Activated T-helper 1 cell treated with anti-CD3 and anti-CD28 coated beads, Interleukin-12 subunit alpha, Interleukin-12 subunit beta, Interleukin-2, Interleukin-4 antibody, amounts not matched to agents 30 ng/mL and 10 ng/mL and 1 ng/mL, durations not matched to agents 14 hours and 24 hours and 36 hours (primary cell): Measurements from ENCODE around the gene PLEKHA7. TPM values are rescaled to one million over a fixed set of nuclear protein-coding genes. Genes with fewer than 3 reads are reported as not detected.

ENCODE experiments used
- DNase-seq: peaks from one replicate; pipeline ENCODE4 v3.0.0; 2021; ENCODE audit warnings: low spot score
- H3K27ac Mint-ChIP-seq: one replicate; pipeline ENCODE4 v1.8.0; 2021; ENCODE audit warnings: mild to moderate bottlenecking, mixed read lengths
- H3K27me3 Mint-ChIP-seq: one replicate; pipeline ENCODE4 v1.8.0; 2022; ENCODE audit warnings: mild to moderate bottlenecking, moderate library complexity, mixed read lengths; ENCODE audit not compliant: insufficient read depth
- H3K36me3 Mint-ChIP-seq: one replicate; pipeline ENCODE4 v1.8.0; 2021; ENCODE audit warnings: low read depth, mixed read lengths
- H3K4me1 Mint-ChIP-seq: one replicate; pipeline ENCODE4 v1.8.0; 2021; ENCODE audit warnings: low read depth, mixed read lengths
- H3K4me3 Mint-ChIP-seq: one replicate; pipeline ENCODE4 v1.8.0; 2021; ENCODE audit warnings: mild to moderate bottlenecking, moderate library complexity, mixed read lengths
- H3K9me3 Mint-ChIP-seq: one replicate; pipeline ENCODE4 v1.8.0; 2021; ENCODE audit warnings: mixed read lengths
- intact Hi-C: fragments of 100-400 bp; cut with micrococcal nuclease; formaldehyde crosslinking; loops from one replicate; pipeline ENCODE4 v1.15.1; 2024
- total RNA-seq: library from RNA; stranded (reverse); gene quantifications from 2 replicates; pipeline ENCODE4 v1.2.3, GENCODE V29; 2022

PLEKHA7 gene
- total RNA-seq, 1 donor from 2014 or later = 10.3 TPM

GRCh38 chr11:16806791-16807190, 207.4 kb downstream of the PLEKHA7 start:
- H3K27me3 Mint-ChIP-seq = no peaks in the 10 kb centered on the region
- no peak overlapping the region for H3K27ac Mint-ChIP-seq
- intact Hi-C loops = no loop called here

DNA sequence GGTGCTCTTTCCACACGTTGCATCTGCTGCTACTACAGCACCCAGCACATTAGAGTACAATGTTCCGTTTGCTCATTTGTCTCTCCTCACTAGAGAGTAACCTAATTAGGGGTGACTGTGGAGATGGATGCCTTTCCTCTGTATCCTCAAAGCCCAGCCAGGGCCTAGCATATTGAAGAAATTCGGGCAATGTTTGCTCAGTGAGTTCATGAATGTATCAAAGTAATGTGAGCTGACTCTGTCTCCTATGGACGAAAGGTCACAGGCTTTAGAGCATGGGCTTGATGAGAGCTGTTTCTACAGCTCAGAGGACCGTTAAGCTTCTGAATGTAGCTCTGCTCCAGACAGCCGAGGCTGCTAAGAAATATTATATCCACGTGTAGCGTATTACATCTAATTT, 208.3 kb downstream of the PLEKHA7 start:
- no peaks in the 10 kb centered on the region for H3K4me1 Mint-ChIP-seq
- intact Hi-C loops = no loop called here
- H3K36me3 Mint-ChIP-seq = no peaks in the 10 kb centered on the region
- H3K9me3 Mint-ChIP-seq = no peaks in the 10 kb centered on the region
- DNase-seq = no peak
- H3K4me3 Mint-ChIP-seq = no peak overlapping the region
- no peaks in the 10 kb centered on the region for H3K27me3 Mint-ChIP-seq
- no peak overlapping the region for H3K27ac Mint-ChIP-seq

More at GRCh38 chr11:16806791-16807190, 207.4 kb downstream of the PLEKHA7 start:
- DNase-seq = no peak
- Mint-ChIP-seq H3K4me1 (no peaks in the 10 kb centered on the region), H3K9me3 (no peaks in the 10 kb centered on the region), H3K36me3 (no peaks in the 10 kb centered on the region), H3K4me3 (no peak overlapping the region)

DNA sequence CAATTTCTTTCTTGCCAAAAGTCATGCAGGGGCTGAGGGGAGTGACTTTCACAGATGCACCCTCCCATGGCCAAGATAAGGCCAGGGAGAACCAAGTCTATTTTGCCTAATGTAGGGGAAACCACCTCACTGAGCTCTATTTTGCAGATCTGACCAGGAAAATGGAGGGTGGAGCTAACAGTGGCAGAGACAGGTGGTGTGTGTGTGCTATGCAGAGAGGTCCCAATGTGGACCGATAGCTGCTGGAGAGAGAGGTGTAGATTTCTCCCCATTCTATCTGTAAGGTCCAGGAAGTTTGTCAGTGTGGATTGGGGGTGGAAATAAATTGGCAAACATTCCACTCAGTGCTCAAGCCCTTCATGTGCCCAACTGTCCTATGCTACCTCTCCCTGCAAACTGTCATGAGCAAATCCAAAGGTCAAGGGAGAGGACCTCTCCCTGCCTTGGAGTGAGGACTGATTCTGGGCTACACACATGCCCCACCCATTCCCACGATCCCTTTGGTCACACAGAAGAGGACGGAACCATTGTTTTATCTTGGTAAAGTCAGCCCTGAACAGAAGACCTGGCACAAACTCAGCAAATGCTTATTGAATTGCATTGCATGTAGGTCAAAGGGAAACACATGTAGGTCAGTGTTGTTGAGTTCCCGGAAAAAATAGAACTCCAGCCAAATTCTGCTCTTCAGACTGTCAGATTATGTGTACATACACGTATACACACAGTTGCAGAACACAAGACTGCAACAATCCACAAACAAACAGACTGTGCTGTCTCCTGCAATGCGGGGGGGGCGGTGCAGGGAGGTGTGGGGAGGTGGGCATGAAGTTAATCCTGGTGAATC, 209.9 kb downstream of the PLEKHA7 start:
- Mint-ChIP-seq H3K4me1 (peaks cover 11% of the 10 kb centered on the region), H3K9me3 (no peaks in the 10 kb centered on the region), H3K36me3 (no peaks in the 10 kb centered on the region), H3K27me3 (no peaks in the 10 kb centered on the region), H3K27ac (no peak overlapping the region), H3K4me3 (no peak overlapping the region)
- intact Hi-C loops = no loop called here
- DNase-seq = no peak

DNA sequence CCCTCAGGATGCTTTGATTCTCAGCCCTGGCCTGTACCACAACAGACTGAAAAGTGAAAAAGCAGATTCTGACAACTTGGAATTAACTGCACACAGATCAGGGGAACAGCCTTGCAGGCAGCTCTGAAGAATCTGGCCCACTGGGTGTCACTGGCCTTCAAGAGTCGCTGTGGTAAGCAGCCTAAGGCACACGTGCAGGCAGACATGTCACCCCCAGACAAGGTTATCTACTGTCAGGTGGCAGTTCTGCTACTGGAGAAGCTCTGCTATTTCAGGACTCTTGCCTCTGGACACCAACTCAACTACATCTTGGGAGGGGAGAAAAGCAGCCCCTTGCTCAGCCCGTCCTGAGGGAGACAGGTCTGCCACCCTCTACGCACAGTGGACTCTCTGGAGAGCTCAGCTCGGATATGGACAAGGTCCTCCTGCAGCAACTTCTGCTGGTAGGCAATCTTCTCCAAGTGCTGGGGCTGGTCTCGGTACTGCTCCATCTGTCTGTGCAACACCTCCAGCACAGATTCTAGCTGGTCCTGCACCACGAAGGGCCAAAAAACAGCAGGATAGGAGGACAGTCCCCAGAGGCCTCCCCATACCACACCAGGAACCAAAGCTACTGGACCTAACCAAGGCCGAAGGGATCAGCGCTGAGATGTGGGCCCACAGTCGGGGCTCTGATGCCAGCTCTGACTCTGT, 212.8 kb downstream of the PLEKHA7 start:
- Mint-ChIP-seq H3K4me3 (no peak overlapping the region), H3K36me3 (no peaks in the 10 kb centered on the region), H3K27ac (no peak overlapping the region), H3K27me3 (no peaks in the 10 kb centered on the region), H3K9me3 (no peaks in the 10 kb centered on the region), H3K4me1 (peaks cover 28% of the 10 kb centered on the region)
- DNase-seq = no peak
- intact Hi-C loops = no loop called here

DNA sequence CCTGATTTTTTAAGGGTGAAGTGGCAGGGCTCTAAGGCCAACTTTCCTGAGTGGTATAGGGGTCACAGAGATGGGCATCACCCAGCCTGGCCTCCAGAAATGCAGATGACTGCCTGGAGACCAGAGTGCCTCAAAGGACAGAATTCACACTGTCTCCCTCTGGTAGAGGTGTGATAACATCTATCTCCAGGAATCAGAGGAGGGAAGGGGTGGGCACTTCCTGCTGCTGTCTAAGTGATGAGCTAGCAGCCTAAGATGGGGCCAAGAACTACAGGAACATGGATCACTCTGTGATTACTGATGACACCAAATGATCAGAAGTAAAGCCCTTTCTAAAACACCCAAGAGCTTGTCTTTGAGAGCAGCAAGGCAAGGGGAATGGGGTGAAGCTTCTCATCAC, 213.8 kb downstream of the PLEKHA7 start:
- Mint-ChIP-seq H3K36me3 (peaks cover 1% of the 10 kb centered on the region), H3K9me3 (no peaks in the 10 kb centered on the region), H3K27me3 (no peaks in the 10 kb centered on the region), H3K4me1 (peaks cover 29% of the 10 kb centered on the region), H3K27ac (no peak overlapping the region), H3K4me3 (no peak overlapping the region)
- intact Hi-C loops = no loop called here
- DNase-seq = no peak

GRCh38 chr11:16799890-16800289, 214.3 kb downstream of the PLEKHA7 start:
- H3K27ac Mint-ChIP-seq = no peak overlapping the region
- DNase-seq = no peak
- H3K9me3 Mint-ChIP-seq = no peaks in the 10 kb centered on the region
- no peaks in the 10 kb centered on the region for H3K27me3 Mint-ChIP-seq
- peaks cover 4% of the 10 kb centered on the region for H3K36me3 Mint-ChIP-seq
- intact Hi-C loops = no loop called here
- peaks cover 34% of the 10 kb centered on the region for H3K4me1 Mint-ChIP-seq
- no peak overlapping the region for H3K4me3 Mint-ChIP-seq

DNA sequence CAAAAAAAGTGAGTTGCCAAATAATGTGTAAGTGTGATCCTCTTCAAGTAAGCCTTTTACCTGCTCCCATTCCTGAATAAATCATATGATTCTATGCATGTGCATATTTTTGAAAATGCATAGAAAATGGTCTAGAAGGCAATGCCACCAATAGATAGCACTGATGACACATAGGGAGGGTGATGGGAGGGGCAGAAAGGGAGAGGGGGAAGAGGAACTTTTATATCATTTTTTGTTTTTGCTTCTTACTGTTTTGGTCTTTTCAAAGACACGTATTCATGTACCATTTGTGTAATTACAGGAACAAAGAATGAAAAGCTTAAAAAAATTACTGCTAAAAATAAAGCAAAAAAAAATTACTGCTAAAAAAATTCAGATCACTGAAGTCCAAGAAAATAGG, 215.0 kb downstream of the PLEKHA7 start:
- DNase-seq = no peak
- no peaks in the 10 kb centered on the region for H3K9me3 Mint-ChIP-seq
- H3K27me3 Mint-ChIP-seq = no peaks in the 10 kb centered on the region
- H3K4me3 Mint-ChIP-seq = no peak overlapping the region
- peaks cover 35% of the 10 kb centered on the region for H3K4me1 Mint-ChIP-seq
- intact Hi-C loops = no loop called here
- H3K27ac Mint-ChIP-seq = no peak overlapping the region
- H3K36me3 Mint-ChIP-seq = peaks cover 4% of the 10 kb centered on the region

GRCh38 chr11:16797776-16798175, 216.4 kb downstream of the PLEKHA7 start:
- Mint-ChIP-seq H3K36me3 (peaks cover 4% of the 10 kb centered on the region), H3K9me3 (no peaks in the 10 kb centered on the region), H3K27me3 (peaks cover 1% of the 10 kb centered on the region), H3K4me3 (no peak overlapping the region), H3K4me1 (peaks cover 35% of the 10 kb centered on the region), H3K27ac (peak overlapping the region; percentile 42)
- intact Hi-C loops = no loop called here
- no peak for DNase-seq

DNA sequence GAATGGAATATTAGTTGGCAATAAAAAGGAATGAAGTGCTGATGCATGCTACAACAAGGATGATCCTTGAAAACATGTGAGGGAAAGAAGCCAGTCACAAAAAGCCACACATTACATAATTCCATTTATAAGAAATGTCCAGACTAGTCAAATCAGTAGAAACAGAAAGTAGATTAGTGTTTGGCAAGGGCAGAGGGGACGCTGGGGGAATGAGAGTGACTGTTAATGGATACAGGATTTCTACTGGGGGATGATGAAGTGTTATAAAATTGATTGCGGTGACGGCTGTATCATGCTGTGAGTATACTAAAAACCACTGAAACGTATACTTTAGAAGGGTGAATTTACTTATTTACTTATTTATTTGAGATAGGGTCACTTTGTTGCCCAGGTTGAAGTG, 217.9 kb downstream of the PLEKHA7 start:
- H3K27me3 Mint-ChIP-seq = peaks cover 1% of the 10 kb centered on the region
- H3K4me3 Mint-ChIP-seq = no peak overlapping the region
- DNase-seq = no peak
- intact Hi-C loops = no loop called here
- H3K36me3 Mint-ChIP-seq = peaks cover 4% of the 10 kb centered on the region
- no peak overlapping the region for H3K27ac Mint-ChIP-seq
- peaks cover 44% of the 10 kb centered on the region for H3K4me1 Mint-ChIP-seq
- no peaks in the 10 kb centered on the region for H3K9me3 Mint-ChIP-seq

DNA sequence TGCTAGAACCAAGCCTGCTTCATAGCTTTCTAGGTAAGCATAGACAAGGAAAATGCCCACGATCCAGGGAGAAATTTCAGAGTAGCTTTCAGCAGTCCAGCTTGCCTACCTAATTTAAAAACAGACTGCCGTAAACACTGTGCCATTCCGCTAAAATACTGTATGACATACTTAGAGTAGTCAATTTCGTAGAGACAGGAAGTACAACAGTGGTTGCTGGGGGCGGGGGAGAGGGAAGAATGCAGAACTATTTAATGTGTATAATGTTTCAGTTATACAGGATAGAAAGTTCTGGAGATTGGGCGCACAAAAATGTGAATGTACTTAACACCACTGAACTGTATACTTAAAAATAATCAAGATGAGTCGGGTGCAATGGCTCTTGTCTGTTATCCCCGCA, 219.1 kb downstream of the PLEKHA7 start:
- peaks cover 39% of the 10 kb centered on the region for H3K4me1 Mint-ChIP-seq
- no peaks in the 10 kb centered on the region for H3K9me3 Mint-ChIP-seq
- H3K4me3 Mint-ChIP-seq = no peak overlapping the region

GRCh38 chr11:16794047-16794818, 220.0 kb downstream of the PLEKHA7 start:
- no peaks in the 10 kb centered on the region for H3K9me3 Mint-ChIP-seq
- H3K4me1 Mint-ChIP-seq = peaks cover 33% of the 10 kb centered on the region
- no peak for DNase-seq
- H3K36me3 Mint-ChIP-seq = peaks cover 4% of the 10 kb centered on the region
- no peak overlapping the region for H3K4me3 Mint-ChIP-seq
- H3K27ac Mint-ChIP-seq = no peak overlapping the region
- peaks cover 1% of the 10 kb centered on the region for H3K27me3 Mint-ChIP-seq
- intact Hi-C loops = no loop called here

More for the DNA sequence above, 219.1 kb downstream of the PLEKHA7 start:
- Mint-ChIP-seq H3K36me3 (peaks cover 4% of the 10 kb centered on the region), H3K27ac (no peak overlapping the region), H3K27me3 (peaks cover 1% of the 10 kb centered on the region)
- no peak for DNase-seq
- intact Hi-C loops = no loop called here

GRCh38 chr11:16793511-16793910, 220.7 kb downstream of the PLEKHA7 start:
- peaks cover 1% of the 10 kb centered on the region for H3K27me3 Mint-ChIP-seq
- H3K4me3 Mint-ChIP-seq = no peak overlapping the region
- intact Hi-C loops = no loop called here
- no peaks in the 10 kb centered on the region for H3K9me3 Mint-ChIP-seq
- no peak overlapping the region for H3K27ac Mint-ChIP-seq
- peaks cover 4% of the 10 kb centered on the region for H3K36me3 Mint-ChIP-seq
- H3K4me1 Mint-ChIP-seq = peaks cover 31% of the 10 kb centered on the region
- no peak for DNase-seq

GRCh38 chr11:16793009-16793408, 221.2 kb downstream of the PLEKHA7 start:
- intact Hi-C loops = no loop called here
- Mint-ChIP-seq H3K27ac (no peak overlapping the region), H3K9me3 (no peaks in the 10 kb centered on the region), H3K36me3 (peaks cover 4% of the 10 kb centered on the region), H3K27me3 (peaks cover 1% of the 10 kb centered on the region), H3K4me1 (peaks cover 26% of the 10 kb centered on the region), H3K4me3 (no peak overlapping the region)
- no peak for DNase-seq
